Upper lobe of left lung (tissue), 4 donors: Measurements from ENCODE around the gene PLCG2.

Experiments
- CTCF ChIP-seq, 6 experiments: fragments of 450-650 bp in 4 of 6; fragments of 200-600 bp in 2 of 6; sonication (generic) in 2 of 6; IDR thresholded peaks; one replicate each; pipeline ENCODE4 v1.5.1; 2016 to 2019; ENCODE audit warnings: antibody characterized with exemption in 6 of 6
- POLR2A ChIP-seq, 4 donors: fragments of 450-650 bp; IDR thresholded peaks; one replicate each; pipeline ENCODE4 v1.5.1; 2016 to 2017; ENCODE audit warnings: antibody characterized with exemption in 4 of 4, mild to moderate bottlenecking in 2 of 4

- TF ChIP-seq CTCF (IDR thresholded peaks at IDR 0.05) (no peak), POLR2A (IDR thresholded peaks at IDR 0.05) (no peak)
Observed at GRCh38 chr16:81780350-81780749, 1.3 kb downstream of the PLCG2 start.
